ENCODE results near the gene SSU72. TPM values are rescaled to one million over a fixed set of nuclear protein-coding genes. Genes with fewer than 3 reads are reported as not detected.

Gene SSU72
- total RNA-seq, 1 donor from 2014 or later = 118 TPM

DNA sequence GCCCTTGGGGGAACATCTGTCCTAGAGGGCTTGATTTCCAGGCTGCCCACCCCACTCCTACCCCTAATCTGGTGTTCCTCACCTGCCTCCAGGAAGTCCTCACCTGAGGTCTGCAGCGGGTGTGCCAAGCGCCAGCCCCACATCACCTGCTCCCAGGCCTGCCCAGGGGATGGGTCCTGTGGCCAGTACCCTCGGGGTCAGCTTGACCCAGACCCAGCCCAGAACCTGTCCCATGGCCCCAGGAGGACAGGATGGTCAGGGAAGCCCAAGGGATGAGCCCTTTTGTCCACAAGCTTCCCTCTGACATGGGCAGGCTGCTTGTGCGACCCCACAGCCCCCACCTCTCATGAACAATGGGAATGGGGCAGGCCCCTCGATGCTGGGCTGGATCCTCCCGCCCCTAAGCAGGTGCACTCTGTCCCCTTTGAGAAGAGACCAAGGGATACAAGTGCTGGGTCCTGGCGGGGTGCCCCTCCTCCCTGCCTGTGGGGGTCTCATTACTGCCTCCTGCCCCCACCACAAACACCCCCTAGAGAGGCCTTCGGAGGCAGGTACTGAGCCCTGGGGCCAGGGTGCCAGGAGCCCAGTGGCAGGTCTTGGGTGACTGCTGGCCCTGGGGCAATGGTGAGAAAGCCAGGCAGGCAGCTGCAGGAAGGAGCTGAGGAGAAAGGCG lies 43.9 kb upstream of the SSU72 start:
- no peak overlapping the region for H3K27ac Mint-ChIP-seq
- H3K27me3 Mint-ChIP-seq = no peaks in the 10 kb centered on the region
- TF ChIP-seq CTCF (IDR thresholded peaks at IDR 0.05; ENCODE audit: unreplicated experiment) = no peak
- peaks cover 3% of the 10 kb centered on the region for H3K36me3 Mint-ChIP-seq (ENCODE audit: insufficient read depth)
- H3K4me3 Mint-ChIP-seq (ENCODE audit: low read depth) = no peak overlapping the region
- no peaks in the 10 kb centered on the region for H3K9me3 Mint-ChIP-seq (ENCODE audit: low read depth)
- no peak for DNase-seq (ENCODE audit: low spot score, unreplicated experiment)
- H3K4me1 Mint-ChIP-seq (ENCODE audit: low read depth) = peaks cover 19% of the 10 kb centered on the region

DNA sequence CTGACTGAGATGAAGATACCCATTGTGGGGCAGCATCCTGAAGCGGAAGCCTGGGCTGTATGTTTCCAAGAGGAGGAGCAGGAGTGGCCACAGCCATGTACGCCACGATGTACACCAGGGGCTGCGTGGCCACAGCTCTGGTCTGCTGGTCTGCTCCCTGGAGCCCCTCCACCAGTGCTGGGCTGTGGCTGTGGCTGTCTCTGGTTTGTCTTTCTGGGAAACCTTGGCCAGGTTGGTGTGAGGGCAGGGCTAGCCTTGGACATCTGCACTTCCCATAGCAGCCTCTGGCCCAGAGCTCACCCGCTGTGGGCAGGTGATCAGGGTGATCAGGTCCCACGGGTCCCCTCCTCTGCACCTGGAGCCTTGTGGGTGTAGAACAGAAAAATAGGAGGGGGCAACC lies 43.3 kb upstream of the SSU72 start:
- no peak for DNase-seq (ENCODE audit: low spot score, unreplicated experiment)
- Mint-ChIP-seq H3K27me3 (no peaks in the 10 kb centered on the region), H3K27ac (no peak overlapping the region), H3K9me3 (ENCODE audit: low read depth) (no peaks in the 10 kb centered on the region), H3K4me1 (ENCODE audit: low read depth) (peaks cover 21% of the 10 kb centered on the region), H3K4me3 (ENCODE audit: low read depth) (no peak overlapping the region), H3K36me3 (ENCODE audit: insufficient read depth) (peaks cover 3% of the 10 kb centered on the region)
- no peak for TF ChIP-seq CTCF (IDR thresholded peaks at IDR 0.05; ENCODE audit: unreplicated experiment)

DNA sequence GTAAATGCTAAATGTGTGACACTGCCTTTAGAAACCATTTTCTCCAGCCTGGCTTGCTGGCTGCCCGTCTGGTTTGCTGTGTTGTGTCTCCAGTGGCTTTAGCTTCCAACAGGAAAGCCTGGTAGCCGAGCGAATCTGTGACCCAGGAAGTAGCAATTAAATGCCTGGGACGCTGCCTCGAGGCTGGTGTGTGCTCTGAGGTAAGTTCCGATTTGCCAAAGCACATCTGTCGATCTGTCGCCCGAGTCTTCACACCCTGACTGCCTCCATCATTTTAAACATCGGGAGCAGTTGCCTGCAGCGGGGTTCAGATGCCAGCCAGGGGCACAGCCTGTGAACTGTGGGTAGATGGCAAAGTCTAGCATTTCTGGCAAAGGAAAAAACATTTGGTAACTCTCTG lies 42.9 kb upstream of the SSU72 start:
- Mint-ChIP-seq H3K27me3 (no peaks in the 10 kb centered on the region), H3K36me3 (ENCODE audit: insufficient read depth) (peaks cover 3% of the 10 kb centered on the region), H3K4me1 (ENCODE audit: low read depth) (peaks cover 21% of the 10 kb centered on the region), H3K9me3 (ENCODE audit: low read depth) (no peaks in the 10 kb centered on the region), H3K4me3 (ENCODE audit: low read depth) (peak overlapping the region; percentile 77), H3K27ac (peak overlapping the region; percentile 20)
- TF ChIP-seq CTCF (IDR thresholded peaks at IDR 0.05; ENCODE audit: unreplicated experiment) = no peak
- no peak for DNase-seq (ENCODE audit: low spot score, unreplicated experiment)

DNA sequence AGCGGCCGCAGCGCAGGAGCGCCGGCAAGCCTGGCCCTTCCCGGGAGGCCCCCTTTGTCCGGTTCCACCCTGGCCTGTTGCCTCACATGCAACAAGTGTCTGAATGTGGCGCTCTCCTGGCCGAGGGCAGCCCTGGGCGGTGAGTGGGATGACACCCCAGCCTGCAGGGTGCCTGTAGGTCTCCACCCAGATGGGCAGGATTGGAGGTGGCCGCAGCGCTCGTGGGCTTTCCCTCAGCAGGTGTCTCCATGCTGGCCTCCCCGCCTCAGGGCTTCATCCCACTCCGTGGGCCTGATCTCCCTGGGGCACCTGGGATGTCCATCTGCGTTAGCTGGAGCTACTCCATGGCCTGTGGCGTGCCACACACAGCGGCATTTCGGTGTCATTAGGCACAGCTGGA lies 42.2 kb upstream of the SSU72 start:
- Mint-ChIP-seq H3K9me3 (ENCODE audit: low read depth) (no peaks in the 10 kb centered on the region), H3K36me3 (ENCODE audit: insufficient read depth) (peaks cover 3% of the 10 kb centered on the region), H3K27me3 (no peaks in the 10 kb centered on the region), H3K4me3 (ENCODE audit: low read depth) (peak overlapping the region; percentile 77), H3K27ac (no peak overlapping the region), H3K4me1 (ENCODE audit: low read depth) (peaks cover 22% of the 10 kb centered on the region)
- DNase-seq (ENCODE audit: low spot score, unreplicated experiment) = no peak
- TF ChIP-seq CTCF (IDR thresholded peaks at IDR 0.05; ENCODE audit: unreplicated experiment) = no peak

GRCh38 chr1:1616045-1616790 lies 41.6 kb upstream of the SSU72 start:
- Mint-ChIP-seq H3K27ac (peak overlapping the region; percentile 70), H3K27me3 (no peaks in the 10 kb centered on the region), H3K9me3 (ENCODE audit: low read depth) (no peaks in the 10 kb centered on the region), H3K4me3 (ENCODE audit: low read depth) (peak overlapping the region; percentile 77), H3K4me1 (ENCODE audit: low read depth) (peaks cover 22% of the 10 kb centered on the region), H3K36me3 (ENCODE audit: insufficient read depth) (peaks cover 3% of the 10 kb centered on the region)
- no peak for TF ChIP-seq CTCF (IDR thresholded peaks at IDR 0.05; ENCODE audit: unreplicated experiment)
- no peak for DNase-seq (ENCODE audit: low spot score, unreplicated experiment)

Measured in progenitor cell of endocrine pancreas (in vitro differentiated cells).